GM20000 (cell line): ENCODE results near the gene SENP1.
A peak's percentile ranks its signal among the peaks of the same experiment; 100 is the strongest.

Experiments
- DNase-seq: peaks from one replicate; pipeline ENCODE4 v3.0.0; 2012; ENCODE audit warnings: low spot score
- CTCF ChIP-seq: IDR thresholded peaks from 2 replicates; pipeline ENCODE4 v1.5.1; 2012; ENCODE audit warnings: mild to moderate bottlenecking, control low read depth; ENCODE audit errors: extremely low read depth, missing control alignments

SENP1 gene

DNA sequence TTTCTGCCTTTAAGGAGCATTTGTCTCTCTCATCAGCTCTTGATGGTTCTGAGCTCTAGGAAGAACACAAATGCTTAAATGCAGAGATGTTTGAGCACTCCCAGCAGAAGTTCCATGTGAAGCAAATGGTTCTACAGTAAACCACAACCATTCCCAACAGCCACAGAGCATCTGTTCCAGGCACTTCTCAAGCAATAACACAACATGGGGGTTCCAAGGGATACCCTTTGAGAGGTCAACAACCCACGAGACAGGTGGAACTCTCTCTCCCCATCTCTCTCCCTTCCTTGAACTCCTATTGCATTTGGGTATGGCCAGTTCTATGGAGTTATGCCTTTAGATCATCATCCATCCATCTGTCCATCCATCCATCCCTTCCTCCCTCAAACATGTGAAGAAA lies 96.4 kb downstream of the SENP1 start:
- no peak for DNase-seq
- TF ChIP-seq CTCF = no peak

GRCh38 chr12:48008950-48009349 lies 96.9 kb downstream of the SENP1 start:
- no peak for TF ChIP-seq CTCF
- no peak for DNase-seq

DNA sequence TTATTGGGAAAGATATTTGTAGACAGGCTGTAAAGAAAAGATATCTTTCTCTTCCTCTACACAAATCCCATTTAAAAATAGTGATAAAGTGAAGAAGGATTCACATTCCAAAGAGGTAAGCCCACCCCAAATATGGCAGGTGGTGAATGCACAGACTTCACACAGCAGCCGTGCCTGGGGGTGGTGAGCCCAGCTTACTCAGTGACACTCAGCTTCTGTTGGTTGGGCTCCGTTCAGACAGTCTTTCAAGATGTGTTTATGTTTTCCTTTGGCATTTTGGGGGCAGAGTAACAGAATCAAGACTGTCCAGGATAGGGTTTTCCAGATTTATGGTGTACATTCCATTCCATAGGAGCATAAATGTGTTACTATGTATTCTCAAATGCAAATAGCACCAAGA lies 97.5 kb downstream of the SENP1 start:
- DNase-seq = no peak
- no peak for TF ChIP-seq CTCF

- DNase-seq = no peak
- no peak for TF ChIP-seq CTCF
Measured at GRCh38 chr12:48007206-48007605, 98.7 kb downstream of the SENP1 start.

DNA sequence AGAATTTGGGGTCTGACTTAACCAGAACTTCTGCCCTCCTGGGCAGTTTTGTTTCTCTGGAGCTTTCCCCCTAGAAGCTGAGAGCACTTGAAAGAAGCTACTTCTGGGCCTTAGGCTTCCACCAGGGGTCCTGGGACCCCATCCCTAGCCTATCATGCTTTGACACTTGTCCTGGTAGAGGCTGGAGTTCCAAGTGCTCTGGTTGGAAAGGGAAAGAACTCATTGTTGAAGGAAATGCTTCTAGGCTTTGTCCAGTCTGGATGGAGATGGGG lies 100.2 kb downstream of the SENP1 start:
- TF ChIP-seq CTCF = no peak
- DNase-seq = peak; percentile 25

DNA sequence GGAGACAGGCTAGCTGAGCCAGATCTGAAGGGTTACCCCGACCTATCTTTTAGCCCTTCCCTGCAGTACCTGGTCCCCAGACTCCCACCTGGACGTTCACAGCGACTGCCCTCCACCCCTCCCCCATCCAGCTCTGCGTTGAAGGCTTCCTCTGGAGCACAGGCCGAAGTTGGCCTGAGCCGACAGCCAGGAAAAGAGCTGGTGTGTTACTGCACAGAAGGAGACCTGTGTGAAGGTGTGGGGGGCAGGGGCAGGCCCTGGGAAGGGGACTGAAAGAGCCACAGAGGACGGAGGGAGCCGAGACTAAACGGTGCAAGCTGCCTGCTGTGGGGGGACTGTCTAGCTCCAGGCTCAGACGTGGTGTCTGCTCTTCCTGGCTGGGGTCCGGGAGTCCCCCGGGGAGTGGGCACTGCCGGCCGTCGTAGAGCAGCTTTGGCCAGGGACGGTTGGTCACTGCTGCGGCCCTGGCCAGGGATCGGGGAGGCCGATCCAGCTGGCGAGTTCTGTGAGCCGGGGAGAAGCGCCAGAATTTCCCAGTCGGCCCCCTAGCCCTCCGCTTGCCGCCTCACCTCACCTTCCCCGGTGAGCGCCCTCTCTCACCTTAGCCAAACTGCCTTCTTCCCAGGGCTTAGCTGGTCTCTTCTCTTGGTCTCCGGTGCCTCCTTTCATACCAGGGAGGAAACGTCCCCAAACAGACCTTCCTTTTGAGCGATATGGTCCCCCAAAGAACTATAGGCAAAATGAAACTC lies 100.7 kb downstream of the SENP1 start:
- no peak for TF ChIP-seq CTCF
- DNase-seq = peak; percentile 34

GRCh38 chr12:48004053-48004941 lies 101.6 kb downstream of the SENP1 start, which contains the start of gene COL2A1:
Gene COL2A1 (minus strand): TSS chr12:48004476. CDS start chr12:48004321, 155 bp downstream.
- peak; percentile 52 for DNase-seq
- no peak for TF ChIP-seq CTCF
